ENCODE data around the gene ZNF436. TPM values are rescaled to one million over a fixed set of nuclear protein-coding genes. Genes with fewer than 3 reads are reported as not detected.

Gene ZNF436
- total and polyA plus RNA-seq, 2 of the 8 experiments (the other 6 are each of a cell fraction or from before 2014, with no cell fraction given), result 0.65 to 1.8 TPM

- Histone ChIP-seq H2AK5ac (ENCODE audit: low read depth, low read length) (no peak overlapping the region), H3K23me2 (ENCODE audit: low read depth, low read length) (peaks cover 10% of the 10 kb centered on the region), H3K18ac (ENCODE audit: extremely low read depth, low read length) (no peak overlapping the region), H2BK120ac (replicated peaks; ENCODE audit: low read depth, low read length) (no peak overlapping the region), H3K79me2 (ENCODE audit: control insufficient read depth in 1 of 2, insufficient read depth in 2 of 2, low read length in 2 of 2) (no peaks in the 10 kb centered on the region), H3K4me1 (replicated peaks in 1 of 4; ENCODE audit: control insufficient read depth in 3 of 4, insufficient read depth in 4 of 4, low read length in 3 of 4) (peaks cover 0 to 10% (median 4%) of the 10 kb centered on the region in 4 experiments; a peak in 6 of 7 replicates), H3K9me3 (ENCODE audit: insufficient read depth in 2 of 2, low read depth in 1 of 2, low read length in 1 of 2) (peaks cover 4 to 8% of the 10 kb centered on the region in 2 experiments; a peak in 2 of 4 replicates), H2BK5ac (ENCODE audit: low read depth, low read length) (no peak overlapping the region), H2BK12ac (ENCODE audit: low read depth, low read length) (no peak overlapping the region), H3K27ac (ENCODE audit: low read depth, low read length) (no peak overlapping the region), H2BK15ac (ENCODE audit: low read length) (no peak overlapping the region), H3K23ac (ENCODE audit: insufficient read length) (no peak overlapping the region), H3K9ac (replicated peaks in 1 of 4; ENCODE audit: extremely low read depth in 1 of 4, low read depth in 3 of 4, low read length in 3 of 4) (no peak overlapping the region), H2BK20ac (ENCODE audit: low read length) (no peak overlapping the region), H4K91ac (replicated peaks; ENCODE audit: insufficient read length, low read length) (no peak overlapping the region), H4K8ac (ENCODE audit: extremely low read depth, insufficient read depth, low read length) (no peak overlapping the region), H4K20me1 (replicated peaks in 1 of 2; ENCODE audit: control insufficient read depth in 1 of 2, insufficient read depth in 2 of 2, low read length in 2 of 2) (peaks cover 4 to 10% of the 10 kb centered on the region in 2 experiments), H3K56ac (replicated peaks; ENCODE audit: insufficient read length, low read depth, low read length) (no peak overlapping the region), H3K36me3 (ENCODE audit: control insufficient read depth in 2 of 4, insufficient read depth in 4 of 4, low read length in 3 of 4) (no peaks in the 10 kb centered on the region), H3K14ac (ENCODE audit: insufficient read length) (no peak overlapping the region), H3K4me2 (ENCODE audit: insufficient read depth in 1 of 2, low read depth in 2 of 2, low read length in 2 of 2) (0 out of 4 replicates have a peak overlapping the region, but pooled peaks of 1 of the 2 experiments have one; percentile 22), H3K4ac (replicated peaks; ENCODE audit: insufficient read length, low read depth, low read length) (no peak overlapping the region), H3K79me1 (ENCODE audit: low read depth, low read length) (0 out of 2 replicates have a peak, but pooled peaks cover 3% of the 10 kb centered on the region), H3K27me3 (replicated peaks in 1 of 4; ENCODE audit: control insufficient read depth in 3 of 4, extremely low read depth in 1 of 4, insufficient read depth in 3 of 4, low read length in 3 of 4) (peaks cover 30 to 82% (median 61%) of the 10 kb centered on the region in 4 experiments), H2AFZ (ENCODE audit: low read length) (no peak overlapping the region), H4K5ac (ENCODE audit: insufficient read length, low read depth, low read length) (no peak overlapping the region), H3K4me3 (ENCODE audit: extremely low read depth in 1 of 4, insufficient read depth in 2 of 4, low read depth in 3 of 4, low read length in 4 of 4) (no peak overlapping the region)
- 84% methylated on average over 4 of the region's 4 CpGs; no CpG with 5 or more reads in 1 of the 2 experiments for WGBS, 2 experiments (ENCODE audit: extremely low coverage in 1 of 2, insufficient coverage in 1 of 2, insufficient read length in 1 of 2, insufficient replicate concordance in 2 of 2, low coverage in 1 of 2, low lambda C conversion rate in 2 of 2, missing lambda C conversion rate in 1 of 2)
- ChIA-PET CTCF (ENCODE audit: partially characterized antibody) (interaction anchor here (0.8 to 3.2 kb wide), 11 partner anchors 9 to 125 kb away, joined by 3 to 26 read pairs (median 3); partner anchors contain the start of genes TCEA3 and ZNF436), POLR2A (ENCODE audit: partially characterized antibody) (interaction anchor here (1.1 to 1.8 kb wide), 2 partner anchors 32 to 55 kb away, joined by 3 to 4 read pairs; no protein-coding TSS in a partner anchor)
- FAIRE-seq, result no peak
- DNase-seq (ENCODE audit: low read depth in 1 of 2, low spot score in 2 of 2), result no peak
- TF ChIP-seq MAFK (IDR thresholded peaks at IDR 0.05; ENCODE audit: low read depth, low read length), result no peak
- TF ChIP-seq USF2 (IDR thresholded peaks at IDR 0.05; ENCODE audit: low read length), result no peak
- TF ChIP-seq JUND (IDR thresholded peaks at IDR 0.05; ENCODE audit: low read length), result no peak
- TF ChIP-seq CEBPB (IDR thresholded peaks at IDR 0.05; ENCODE audit: low read depth, low read length), result no peak
- no peak for TF ChIP-seq ASH2L (IDR thresholded peaks at IDR 0.05; ENCODE audit: low read length)
- TF ChIP-seq SUZ12 (IDR thresholded peaks at IDR 0.05; ENCODE audit: low read length), result no peak
- TF ChIP-seq KDM4A (IDR thresholded peaks at IDR 0.05; ENCODE audit: low read depth, low read length, severe bottlenecking), result no peak
- no peak for TF ChIP-seq RBBP5 (IDR thresholded peaks at IDR 0.05; ENCODE audit: borderline replicate concordance, low read depth, low read length)
- no peak for TF ChIP-seq TEAD4 (IDR thresholded peaks at IDR 0.05; ENCODE audit: low read depth, low read length)
- TF ChIP-seq RAD21 (IDR thresholded peaks at IDR 0.05 in 1 of 2, conservative IDR thresholded peaks at IDR 0.05 in 1 of 2; ENCODE audit: low read depth in 2 of 2, low read length in 2 of 2), result no peak
Measured at GRCh38 chr1:23394181-23394580, 24.5 kb upstream of the ZNF436 start.
